ENCODE results near the gene ZNF516. TPM values are rescaled to one million over a fixed set of nuclear protein-coding genes. Genes with fewer than 3 reads are reported as not detected.
A peak's percentile ranks its signal among the peaks of the same experiment; 100 is the strongest.

The ZNF516 gene
- total RNA-seq, 1 donor from 2014 or later, result 192 TPM

DNA sequence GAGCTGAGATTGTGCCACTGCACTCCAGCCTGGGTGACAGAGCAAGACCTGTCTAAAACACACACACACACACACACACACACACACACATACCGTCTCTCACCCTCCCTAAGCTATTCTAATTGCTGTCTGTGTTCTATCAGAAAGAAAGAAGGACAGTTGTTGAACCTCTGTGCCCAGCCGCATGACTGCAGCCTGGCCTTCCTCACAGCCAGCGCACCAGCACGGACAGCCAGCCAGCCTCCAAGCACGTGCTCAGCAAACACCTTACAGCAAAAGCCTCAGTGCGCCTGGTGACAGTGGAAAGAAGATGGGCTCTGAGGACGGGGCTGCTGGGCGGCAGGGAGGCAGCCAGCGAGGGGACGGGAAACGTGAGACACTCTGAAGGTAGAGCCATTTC, 58.0 kb downstream of the ZNF516 start:
- TF ChIP-seq, protein P1, sequence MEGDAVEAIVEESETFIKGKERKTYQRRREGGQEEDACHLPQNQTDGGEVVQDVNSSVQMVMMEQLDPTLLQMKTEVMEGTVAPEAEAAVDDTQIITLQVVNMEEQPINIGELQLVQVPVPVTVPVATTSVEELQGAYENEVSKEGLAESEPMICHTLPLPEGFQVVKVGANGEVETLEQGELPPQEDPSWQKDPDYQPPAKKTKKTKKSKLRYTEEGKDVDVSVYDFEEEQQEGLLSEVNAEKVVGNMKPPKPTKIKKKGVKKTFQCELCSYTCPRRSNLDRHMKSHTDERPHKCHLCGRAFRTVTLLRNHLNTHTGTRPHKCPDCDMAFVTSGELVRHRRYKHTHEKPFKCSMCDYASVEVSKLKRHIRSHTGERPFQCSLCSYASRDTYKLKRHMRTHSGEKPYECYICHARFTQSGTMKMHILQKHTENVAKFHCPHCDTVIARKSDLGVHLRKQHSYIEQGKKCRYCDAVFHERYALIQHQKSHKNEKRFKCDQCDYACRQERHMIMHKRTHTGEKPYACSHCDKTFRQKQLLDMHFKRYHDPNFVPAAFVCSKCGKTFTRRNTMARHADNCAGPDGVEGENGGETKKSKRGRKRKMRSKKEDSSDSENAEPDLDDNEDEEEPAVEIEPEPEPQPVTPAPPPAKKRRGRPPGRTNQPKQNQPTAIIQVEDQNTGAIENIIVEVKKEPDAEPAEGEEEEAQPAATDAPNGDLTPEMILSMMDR (IDR thresholded peaks at IDR 0.05; ENCODE audit: partially characterized antibody, unreplicated experiment), result no peak
- no peak for DNase-seq

DNA sequence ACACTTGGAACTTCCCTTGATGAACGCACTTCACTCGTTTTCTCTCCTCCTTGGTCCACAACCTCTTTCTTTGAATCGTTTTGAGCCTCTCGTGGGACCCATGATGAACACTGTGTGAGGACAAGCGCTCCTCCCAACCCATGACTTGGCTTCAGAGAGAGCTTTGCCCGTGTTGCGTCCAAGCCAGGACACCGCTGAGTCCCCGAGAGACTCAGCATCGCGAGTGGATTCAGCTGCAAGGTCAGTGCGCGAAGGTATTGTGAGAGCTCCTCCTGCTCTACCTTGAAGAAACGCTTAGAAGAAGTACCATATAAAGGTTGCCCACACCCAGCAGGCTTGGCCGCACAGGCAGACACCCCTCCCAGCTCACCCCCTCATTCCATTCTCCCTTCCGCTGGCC, 58.7 kb downstream of the ZNF516 start:
- H3K4me1 Mint-ChIP-seq (ENCODE audit: low read depth, unreplicated experiment), result peaks cover 75% of the 10 kb centered on the region
- peaks cover 20% of the 10 kb centered on the region for H3K9me3 Mint-ChIP-seq (ENCODE audit: unreplicated experiment)
- H3K4me3 Mint-ChIP-seq (ENCODE audit: unreplicated experiment), result no peak overlapping the region
- TF ChIP-seq, protein P1 (IDR thresholded peaks at IDR 0.05; ENCODE audit: partially characterized antibody, unreplicated experiment), result no peak
- H3K27ac Mint-ChIP-seq (ENCODE audit: unreplicated experiment), result no peak overlapping the region
- no peak for DNase-seq
- H3K27me3 Mint-ChIP-seq (ENCODE audit: unreplicated experiment), result peaks cover 12% of the 10 kb centered on the region
- H3K36me3 Mint-ChIP-seq (ENCODE audit: unreplicated experiment), result peaks cover 12% of the 10 kb centered on the region

More for the DNA sequence above, 58.0 kb downstream of the ZNF516 start:
- peaks cover 9% of the 10 kb centered on the region for H3K27me3 Mint-ChIP-seq (ENCODE audit: unreplicated experiment)
- H3K27ac Mint-ChIP-seq (ENCODE audit: unreplicated experiment), result no peak overlapping the region
- peaks cover 69% of the 10 kb centered on the region for H3K4me1 Mint-ChIP-seq (ENCODE audit: low read depth, unreplicated experiment)
- H3K4me3 Mint-ChIP-seq (ENCODE audit: unreplicated experiment), result peak overlapping the region; percentile 28
- H3K9me3 Mint-ChIP-seq (ENCODE audit: unreplicated experiment), result peaks cover 14% of the 10 kb centered on the region
- H3K36me3 Mint-ChIP-seq (ENCODE audit: unreplicated experiment), result peaks cover 12% of the 10 kb centered on the region

DNA sequence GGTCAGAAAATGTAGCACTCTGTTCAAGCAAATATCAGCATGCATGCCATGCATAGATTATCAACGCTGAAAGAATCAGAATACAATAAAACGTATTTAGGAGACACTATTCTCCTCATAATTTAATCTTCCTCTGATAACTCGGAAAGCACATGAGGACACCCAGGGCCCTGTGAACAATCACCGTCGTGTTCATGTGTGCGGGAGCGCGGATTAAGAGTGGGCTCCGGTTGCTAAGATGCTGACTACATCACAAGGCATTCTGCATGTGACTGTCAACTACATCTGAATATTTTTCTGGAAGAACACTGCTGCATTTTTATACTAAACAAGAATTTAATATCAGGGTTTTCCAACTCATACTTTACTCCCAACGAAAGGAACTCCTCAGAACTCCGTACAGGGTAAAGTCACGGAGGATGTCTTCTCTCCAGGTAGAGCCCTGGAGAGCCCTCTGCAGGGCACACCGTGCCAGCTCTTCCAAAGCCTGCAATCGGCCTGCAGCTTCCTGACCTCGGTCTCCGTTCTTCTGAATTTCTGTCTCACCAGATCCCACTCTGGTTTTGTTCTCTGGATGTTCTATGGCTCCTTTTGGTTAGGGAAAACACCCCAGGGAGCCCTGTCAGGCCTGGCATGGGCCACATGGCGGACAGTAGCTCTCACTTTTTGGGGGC, 59.6 kb downstream of the ZNF516 start:
- H3K27me3 Mint-ChIP-seq (ENCODE audit: unreplicated experiment), result peaks cover 6% of the 10 kb centered on the region
- peaks cover 80% of the 10 kb centered on the region for H3K4me1 Mint-ChIP-seq (ENCODE audit: low read depth, unreplicated experiment)
- TF ChIP-seq, protein P1 (IDR thresholded peaks at IDR 0.05; ENCODE audit: partially characterized antibody, unreplicated experiment), result no peak
- DNase-seq, result no peak
- peaks cover 21% of the 10 kb centered on the region for H3K9me3 Mint-ChIP-seq (ENCODE audit: unreplicated experiment)
- H3K27ac Mint-ChIP-seq (ENCODE audit: unreplicated experiment), result peak overlapping the region; percentile 15
- peak overlapping the region; percentile 10 for H3K4me3 Mint-ChIP-seq (ENCODE audit: unreplicated experiment)
- peaks cover 8% of the 10 kb centered on the region for H3K36me3 Mint-ChIP-seq (ENCODE audit: unreplicated experiment)

DNA sequence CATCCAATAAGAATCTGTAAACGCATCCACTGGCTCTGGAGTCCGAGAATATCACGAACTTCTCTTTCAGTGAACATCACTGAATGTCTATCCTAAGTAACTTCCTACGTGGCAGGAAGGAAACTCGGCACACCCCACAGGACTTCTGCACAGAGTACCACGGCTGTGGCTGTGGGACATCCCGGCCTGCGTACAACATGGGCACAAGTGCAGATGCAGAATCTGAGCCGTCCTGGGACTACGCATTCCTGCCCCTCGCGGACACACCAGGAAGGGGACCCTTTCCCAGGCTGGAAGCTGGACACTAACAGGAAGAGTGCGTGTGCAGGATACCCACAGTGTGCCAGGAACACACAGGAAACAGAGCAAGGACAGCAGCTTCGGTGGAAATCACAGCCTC, 60.6 kb downstream of the ZNF516 start:
- no peak for DNase-seq
- H3K4me1 Mint-ChIP-seq (ENCODE audit: low read depth, unreplicated experiment), result peaks cover 77% of the 10 kb centered on the region
- H3K27ac Mint-ChIP-seq (ENCODE audit: unreplicated experiment), result no peak overlapping the region
- H3K27me3 Mint-ChIP-seq (ENCODE audit: unreplicated experiment), result peaks cover 5% of the 10 kb centered on the region
- H3K36me3 Mint-ChIP-seq (ENCODE audit: unreplicated experiment), result peaks cover 7% of the 10 kb centered on the region
- TF ChIP-seq, protein P1 (IDR thresholded peaks at IDR 0.05; ENCODE audit: partially characterized antibody, unreplicated experiment), result no peak
- H3K4me3 Mint-ChIP-seq (ENCODE audit: unreplicated experiment), result no peak overlapping the region
- H3K9me3 Mint-ChIP-seq (ENCODE audit: unreplicated experiment), result peaks cover 21% of the 10 kb centered on the region

DNA sequence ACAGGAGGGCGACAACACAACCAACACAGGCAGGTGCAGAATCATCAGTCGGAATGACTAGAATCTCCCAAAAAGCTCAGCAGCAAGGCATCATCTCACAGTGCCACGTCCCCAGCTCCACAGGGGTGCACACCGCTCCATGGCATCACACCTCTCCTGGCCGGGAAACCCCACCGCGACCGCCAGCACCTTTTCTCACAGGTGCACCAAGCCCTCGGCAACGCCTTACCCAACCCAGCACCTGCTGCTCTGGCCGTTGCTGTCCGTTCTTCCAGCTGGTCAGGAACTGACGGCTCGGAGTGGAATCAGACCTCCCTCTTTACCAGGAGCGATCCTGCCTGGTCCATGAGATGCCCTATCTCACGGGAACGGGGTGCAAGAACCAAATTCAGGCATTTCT, 61.3 kb downstream of the ZNF516 start:
- DNase-seq, result no peak
- peaks cover 7% of the 10 kb centered on the region for H3K36me3 Mint-ChIP-seq (ENCODE audit: unreplicated experiment)
- peaks cover 5% of the 10 kb centered on the region for H3K27me3 Mint-ChIP-seq (ENCODE audit: unreplicated experiment)
- no peak overlapping the region for H3K27ac Mint-ChIP-seq (ENCODE audit: unreplicated experiment)
- TF ChIP-seq, protein P1 (IDR thresholded peaks at IDR 0.05; ENCODE audit: partially characterized antibody, unreplicated experiment), result no peak
- peaks cover 21% of the 10 kb centered on the region for H3K9me3 Mint-ChIP-seq (ENCODE audit: unreplicated experiment)
- peaks cover 78% of the 10 kb centered on the region for H3K4me1 Mint-ChIP-seq (ENCODE audit: low read depth, unreplicated experiment)
- H3K4me3 Mint-ChIP-seq (ENCODE audit: unreplicated experiment), result no peak overlapping the region

Measured in glutamatergic neuron (in vitro differentiated cells).